ENCODE results near the gene ARHGAP6.

DNA sequence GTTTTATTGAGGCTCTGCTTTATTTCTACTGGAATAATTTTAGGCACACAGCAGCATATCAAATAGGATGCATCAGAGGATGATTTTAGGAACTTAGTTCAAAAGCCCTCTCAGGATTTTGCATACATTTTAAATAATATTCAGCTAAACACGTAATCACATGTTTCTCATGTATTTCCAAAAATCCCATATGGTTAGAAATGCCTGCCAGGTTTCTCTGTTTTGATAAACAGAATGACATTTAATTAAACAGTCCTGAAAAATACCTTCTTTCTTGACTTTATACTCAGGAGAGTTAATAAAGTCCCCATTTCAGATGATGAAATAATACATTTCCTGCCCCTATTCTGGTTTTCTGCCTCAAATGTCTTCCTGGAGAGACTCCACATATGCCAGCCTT lies 459.0 kb downstream of the ARHGAP6 start:
- no peak for TF ChIP-seq EZH2phosphoT487 (IDR thresholded peaks at IDR 0.05; ENCODE audit: insufficient read depth, low read depth)
- TF ChIP-seq EZH2 (IDR thresholded peaks at IDR 0.05; ENCODE audit: insufficient read depth, poor library complexity, severe bottlenecking) = no peak

Data from GM23248 (cell line).